Pancreas (tissue), 10 donors: ENCODE data around the gene ZMYND8. TPM values are rescaled to one million over a fixed set of nuclear protein-coding genes. Genes with fewer than 3 reads are reported as not detected.
"Not testable (repeated sequence)": the region's sequence is repeated elsewhere in the genome, so short reads cannot be mapped to it uniquely, and the experiment has no call there.

Experiments
- ATAC-seq, 4 donors: fragments of 200-7000 bp; cut with Tn5 transposase; one replicate each; pipeline versions ENCODE4 v1.8.0 to v1.9.1; 2020; ENCODE audit warnings: mild to moderate bottlenecking in 4 of 4, moderate library complexity in 4 of 4
- DNase-seq, 6 donors: peaks; one replicate each; pipeline ENCODE4 v3.0.0-alpha.2; 2020
- FAIRE-seq: peaks from 2 replicates; lab custom pipeline; 2012; peaks lifted over from hg19 to GRCh38; lab: Jason Lieb, UNC
- H3K27ac ChIP-seq, 4 donors: fragments of 200-600 bp; sonication (generic); 1 replicate in 3 of 4; 2 replicates in 1 of 4; pipeline versions ENCODE4 v1.5.0 to v1.8.0; 2020
- H3K27me3 ChIP-seq, 4 donors: fragments of 200-600 bp; one replicate each; pipeline ENCODE4 v1.8.0; 2021
- H3K36me3 ChIP-seq, 3 donors: fragments of 200-600 bp; sonication (generic) in 1 of 3; one replicate each; pipeline versions ENCODE4 v1.5.0 to v1.8.0; 2020 to 2021
- H3K4me1 ChIP-seq, 3 donors: fragments of 200-600 bp; one replicate each; pipeline ENCODE4 v1.8.0; 2021
- H3K4me3 ChIP-seq, 4 donors: fragments of 200-600 bp; sonication (generic) in 2 of 4; one replicate each; pipeline versions ENCODE4 v1.5.0 to v1.8.0; 2020 to 2021
- H3K9me3 ChIP-seq, 4 donors: fragments of 200-600 bp; one replicate each; pipeline ENCODE4 v1.8.0; 2021
- WGBS, 2 donors: extraction: QIAGEN DNeasy Blood & Tissue Kit; methylation state at CpG; one replicate each; pipeline ENCODE4 v1.1.7; 2013; 5-methylcytosine and 5-hydroxymethylcytosine counted together
- intact Hi-C, 3 donors: fragments of 100-400 bp; cut with DNase I; formaldehyde crosslinking; loops; one replicate each; pipeline versions ENCODE4 v1.11.1 to v1.14.2; 2022
- polyA plus RNA-seq, 2 donors: library from polyadenylated mRNA; stranded (reverse); fragments of 200-250 nt; gene quantifications; one replicate each; pipeline ENCODE4 v1.2.3, GENCODE V29; 2013
- total RNA-seq, 6 donors: library from RNA; stranded (reverse); fragmentation: NEBNext Ultra II Directional in 4 of 6; extraction: Animal tissue kit (Norgen Biotek cat#: 25700) in 4 of 6; gene quantifications; one replicate each; pipeline versions ENCODE4 v1.2.1 to v1.2.4, GENCODE V29; 2021 to 2023
- TF ChIP-seq, protein P1 (sequence below), 4 donors: fragments of 200-600 bp; sonication (generic) in 3 of 4; IDR thresholded peaks; one replicate each; pipeline versions ENCODE4 v1.5.0 to v1.8.0; 2021; ENCODE audit warnings: antibody characterized with exemption in 4 of 4
- donor health status: healthy with polysubstance abuse.
- donor health status: DM: no; HTN: no; CAD: no; lungs with moderate emphysema.
- donor health status: DM: no; HTN: no; CAD: no.
- donor health status: control.
- donor health status: control.
- donor health status: Bipolar disorder and iron deficiency.
- donor health status: DM: yes; HTN: yes; CAD: no.
- donor health status: DM: no; HTN: no; CAD: no.
- donor health status: DM: no; HTN: no; CAD: no.
- donor health status: DM: yes; HTN: yes; CAD: no.

Gene ZMYND8
- total and polyA plus RNA-seq, 8 donors = 10.8 to 25.6 (median 17.2) TPM

DNA sequence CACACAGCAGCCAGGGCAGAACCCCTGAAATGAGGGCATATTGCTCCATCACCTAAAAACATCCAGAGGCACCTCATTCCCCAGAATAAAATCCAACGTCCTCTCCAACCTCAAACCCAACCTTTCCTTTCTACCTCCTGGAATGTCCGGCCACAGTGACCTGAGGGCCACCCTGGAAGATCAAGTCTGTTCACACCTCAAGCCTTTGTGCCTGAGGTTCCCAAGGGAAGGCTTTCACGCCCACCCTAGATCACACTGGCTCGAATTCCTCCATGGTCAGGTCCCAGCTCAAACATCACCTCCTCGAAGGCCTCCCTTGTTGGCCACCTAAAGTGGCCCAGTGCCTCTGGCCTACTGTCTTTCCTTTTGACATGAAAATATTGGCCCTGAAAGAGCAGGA lies 88.9 kb downstream of the ZMYND8 start:
- ATAC-seq (no peak), FAIRE-seq (no peak)
- TF ChIP-seq, protein P1, sequence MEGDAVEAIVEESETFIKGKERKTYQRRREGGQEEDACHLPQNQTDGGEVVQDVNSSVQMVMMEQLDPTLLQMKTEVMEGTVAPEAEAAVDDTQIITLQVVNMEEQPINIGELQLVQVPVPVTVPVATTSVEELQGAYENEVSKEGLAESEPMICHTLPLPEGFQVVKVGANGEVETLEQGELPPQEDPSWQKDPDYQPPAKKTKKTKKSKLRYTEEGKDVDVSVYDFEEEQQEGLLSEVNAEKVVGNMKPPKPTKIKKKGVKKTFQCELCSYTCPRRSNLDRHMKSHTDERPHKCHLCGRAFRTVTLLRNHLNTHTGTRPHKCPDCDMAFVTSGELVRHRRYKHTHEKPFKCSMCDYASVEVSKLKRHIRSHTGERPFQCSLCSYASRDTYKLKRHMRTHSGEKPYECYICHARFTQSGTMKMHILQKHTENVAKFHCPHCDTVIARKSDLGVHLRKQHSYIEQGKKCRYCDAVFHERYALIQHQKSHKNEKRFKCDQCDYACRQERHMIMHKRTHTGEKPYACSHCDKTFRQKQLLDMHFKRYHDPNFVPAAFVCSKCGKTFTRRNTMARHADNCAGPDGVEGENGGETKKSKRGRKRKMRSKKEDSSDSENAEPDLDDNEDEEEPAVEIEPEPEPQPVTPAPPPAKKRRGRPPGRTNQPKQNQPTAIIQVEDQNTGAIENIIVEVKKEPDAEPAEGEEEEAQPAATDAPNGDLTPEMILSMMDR (IDR thresholded peaks at IDR 0.05) = no peak

DNA sequence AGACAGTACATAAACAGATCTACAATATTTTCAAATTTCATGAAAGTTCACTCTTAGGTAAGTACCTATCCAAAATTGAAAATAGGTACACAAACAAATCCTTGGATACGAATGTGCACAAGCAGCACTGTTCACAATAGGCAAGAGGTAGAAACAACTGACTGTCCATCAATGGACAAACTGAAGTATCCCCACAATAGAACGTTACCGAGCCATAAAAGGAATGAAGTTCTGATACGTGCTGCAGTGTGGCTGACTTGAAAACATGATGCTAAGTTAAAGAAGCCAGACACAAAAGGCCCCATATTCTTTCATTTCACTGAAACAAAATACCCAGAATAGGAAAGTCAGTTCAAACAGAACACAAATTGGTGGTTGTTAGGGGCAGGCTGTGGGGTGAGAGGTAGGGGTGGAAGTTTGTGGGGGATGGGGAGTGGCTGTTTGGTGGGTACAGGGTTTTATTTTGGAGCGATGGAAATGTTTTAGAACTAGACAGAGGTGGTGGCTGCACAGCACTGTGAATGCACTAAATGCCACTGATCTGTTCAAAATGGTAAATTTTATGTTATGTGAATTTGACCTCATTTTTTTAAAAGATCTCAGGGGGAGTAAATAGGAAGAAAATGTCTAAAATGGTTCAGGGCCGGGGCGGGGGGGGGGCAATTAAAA lies 89.5 kb downstream of the ZMYND8 start:
- H3K9me3 ChIP-seq = no peaks in the 10 kb centered on the region
- peaks cover 0 to 4% (median 0%) of the 10 kb centered on the region in 3 donors for H3K36me3 ChIP-seq
- ATAC-seq (no peak), FAIRE-seq (no peak), DNase-seq (no peak)
- WGBS, 2 donors = 61 to 75% methylated on average over 7 of the region's 7 CpGs
- intact Hi-C loops = no loop called here
- H3K4me1 ChIP-seq = no peaks in the 10 kb centered on the region
- TF ChIP-seq, protein P1 (IDR thresholded peaks at IDR 0.05) = no peak
- H3K27me3 ChIP-seq = no peaks in the 10 kb centered on the region
- no peak overlapping the region for H3K4me3 ChIP-seq
- no peak overlapping the region for H3K27ac ChIP-seq

More for the DNA sequence above, 88.9 kb downstream of the ZMYND8 start:
- WGBS, 2 donors = 81 to 84% methylated on average over 5 of the region's 5 CpGs
- DNase-seq = no peak
- no peaks in the 10 kb centered on the region for H3K36me3 ChIP-seq
- intact Hi-C loops = no loop called here
- H3K4me1 ChIP-seq = no peaks in the 10 kb centered on the region
- H3K4me3 ChIP-seq = no peak overlapping the region
- no peak overlapping the region for H3K27ac ChIP-seq
- no peaks in the 10 kb centered on the region for H3K9me3 ChIP-seq
- no peaks in the 10 kb centered on the region for H3K27me3 ChIP-seq

DNA sequence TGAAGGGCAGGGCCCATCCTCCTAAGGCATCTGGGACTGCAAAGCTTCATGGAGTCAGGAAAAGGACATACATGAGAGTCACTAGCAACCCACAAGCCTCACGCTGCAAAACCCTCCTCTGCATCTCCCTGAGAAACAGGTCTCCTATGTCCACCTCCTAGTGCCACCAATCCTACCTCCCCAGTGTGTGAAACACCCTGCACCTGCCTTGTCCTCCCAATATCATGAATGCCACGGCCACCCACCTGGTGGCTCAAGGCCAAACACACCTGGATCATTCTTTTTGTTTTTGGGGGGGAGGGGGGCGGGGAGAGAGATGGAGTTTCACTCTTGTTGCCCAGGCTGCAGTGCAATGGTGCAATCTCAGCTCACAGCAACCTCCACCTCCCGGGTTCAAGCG lies 90.5 kb downstream of the ZMYND8 start:
- Histone ChIP-seq H3K36me3 (peaks cover 0 to 9% (median 0%) of the 10 kb centered on the region in 3 donors), H3K27me3 (no peaks in the 10 kb centered on the region), H3K4me1 (no peaks in the 10 kb centered on the region), H3K4me3 (no peak overlapping the region), H3K27ac (no peak overlapping the region), H3K9me3 (no peaks in the 10 kb centered on the region)
- no peak for FAIRE-seq
- 76 to 77% methylated on average over 5 of the region's 5 CpGs for WGBS, 2 donors
- TF ChIP-seq, protein P1 (IDR thresholded peaks at IDR 0.05) = no peak
- intact Hi-C loops = no loop called here
- ATAC-seq = no peak
- no peak for DNase-seq

DNA sequence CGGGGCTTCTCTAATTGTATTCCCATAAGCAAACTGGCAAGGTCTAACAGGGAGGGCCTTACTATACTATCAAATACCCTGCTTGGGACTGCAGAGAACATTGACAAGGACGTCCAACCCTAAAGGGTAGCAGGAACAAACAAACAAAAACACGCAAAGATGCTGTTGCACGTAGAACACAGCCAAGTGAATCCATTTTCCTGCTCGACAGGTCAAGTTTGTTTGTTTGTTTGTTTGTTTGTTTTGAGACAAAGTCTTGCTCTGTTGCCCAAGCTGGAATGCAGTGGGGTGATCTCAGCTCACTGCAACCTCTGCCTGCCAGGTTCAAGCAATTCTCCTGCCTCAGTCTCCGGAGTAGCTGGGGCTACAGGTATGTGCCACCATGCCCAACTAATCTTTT lies 91.3 kb downstream of the ZMYND8 start:
- FAIRE-seq = no peak
- H3K27me3 ChIP-seq = no peaks in the 10 kb centered on the region
- 80 to 88% methylated on average over 6 of the region's 6 CpGs for WGBS, 2 donors
- no peaks in the 10 kb centered on the region for H3K9me3 ChIP-seq
- peaks cover 0 to 9% (median 0%) of the 10 kb centered on the region in 3 donors for H3K36me3 ChIP-seq
- intact Hi-C loops = no loop called here
- no peak overlapping the region for H3K4me3 ChIP-seq
- TF ChIP-seq, protein P1 (IDR thresholded peaks at IDR 0.05) = no peak
- no peak overlapping the region for H3K27ac ChIP-seq
- DNase-seq = no peak
- no peaks in the 10 kb centered on the region for H3K4me1 ChIP-seq
- ATAC-seq = no peak

DNA sequence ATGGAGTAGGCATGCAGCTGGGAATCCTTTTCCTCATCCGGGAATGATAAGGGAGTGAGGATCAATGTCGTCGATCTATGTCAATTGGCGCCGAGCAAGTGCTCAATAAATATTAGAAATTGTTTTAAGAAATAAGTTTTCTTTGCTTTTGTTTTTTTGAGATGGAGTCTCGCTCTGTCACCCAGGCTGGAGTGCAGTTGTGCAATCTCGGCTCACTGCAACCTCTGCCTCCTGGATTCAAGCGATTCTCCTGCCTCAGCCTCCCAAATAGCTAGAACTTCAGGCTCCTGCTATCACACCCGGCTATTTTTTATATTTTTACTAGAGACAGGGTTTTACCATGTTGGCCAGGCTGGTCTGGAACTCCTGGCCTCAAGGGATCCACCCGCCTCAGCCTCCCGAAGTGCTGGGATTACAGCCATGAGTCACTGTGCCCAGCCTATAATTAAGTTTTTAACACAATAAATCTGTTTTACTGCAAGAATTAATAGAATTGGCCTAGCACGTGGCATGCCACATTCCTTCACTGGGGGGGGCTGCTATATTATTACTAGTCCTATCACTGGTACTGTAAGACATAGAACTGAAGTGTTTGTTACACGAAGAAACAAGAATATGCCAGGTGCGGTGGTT lies 92.2 kb downstream of the ZMYND8 start:
- peaks cover 0 to 13% (median 0%) of the 10 kb centered on the region in 3 donors for H3K36me3 ChIP-seq
- ATAC-seq, H3K9me3 ChIP-seq, H3K27me3 ChIP-seq, H3K4me1 ChIP-seq, FAIRE-seq, intact Hi-C loops, DNase-seq, H3K4me3 ChIP-seq, H3K27ac ChIP-seq: not testable (repeated sequence)
- WGBS, 2 donors = 84 to 88% methylated on average over 14 of the region's 14 CpGs
